IPS DF 4.7 (cell line): Measurements from ENCODE around the gene CCSER1.

Experiments
- DNase-seq: peaks from one replicate; pipeline ENCODE4 v3.0.0-alpha.2; 2013; ENCODE audit warnings: low spot score; ENCODE audit errors: extremely low read depth

CCSER1 gene

DNA sequence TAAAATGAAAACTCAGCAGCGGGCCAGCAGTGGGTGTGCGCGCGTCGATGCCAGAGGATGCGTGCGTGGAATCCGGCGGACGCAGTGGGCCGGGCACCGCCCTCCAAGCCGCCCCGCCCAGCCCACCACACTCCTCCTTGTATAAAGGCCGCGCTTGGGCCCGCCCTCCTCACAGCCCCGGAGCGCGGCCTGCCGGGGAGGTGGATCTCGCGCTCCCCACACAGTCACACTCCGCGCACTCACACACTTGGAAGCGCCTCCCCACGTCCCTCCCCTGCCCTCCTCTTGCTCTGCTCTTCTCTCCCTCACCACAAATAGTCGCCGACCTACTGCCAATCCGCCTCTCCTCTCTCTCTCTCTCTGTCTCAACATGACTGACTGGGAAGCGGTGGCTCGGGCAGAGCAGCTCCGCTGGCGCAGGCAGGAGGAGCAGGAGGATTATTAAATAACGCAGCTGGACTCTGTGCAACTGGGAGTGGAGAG, at the start of gene CCSER1:
TSS of gene CCSER1 (plus strand) at position 172 of the 483 bp plus-strand sequence.
- DNase-seq, result no peak

GRCh38 chr4:90078440-90078839, 48.8 kb upstream of the CCSER1 start:
- DNase-seq, result no peak

DNA sequence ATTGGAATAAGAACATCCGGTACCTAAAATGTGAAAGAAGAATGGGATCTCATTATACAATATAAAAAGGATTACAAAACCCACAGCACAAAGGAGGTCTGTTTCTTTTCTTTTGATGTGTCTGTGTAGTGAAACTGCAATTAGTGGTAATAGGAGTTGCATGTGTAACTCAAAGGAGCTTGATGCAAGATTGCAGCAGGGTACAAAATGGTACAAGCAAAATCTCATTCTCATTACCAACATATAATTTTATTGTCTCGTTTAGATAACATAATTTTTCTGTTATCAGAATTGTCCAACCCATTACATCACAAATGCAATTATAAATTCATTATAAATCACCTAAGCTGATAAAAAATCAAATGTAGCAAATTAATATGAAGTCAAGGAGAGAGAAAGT, 47.1 kb upstream of the CCSER1 start:
- no peak for DNase-seq

GRCh38 chr4:90081432-90082144, 45.6 kb upstream of the CCSER1 start:
- DNase-seq, result no peak

DNA sequence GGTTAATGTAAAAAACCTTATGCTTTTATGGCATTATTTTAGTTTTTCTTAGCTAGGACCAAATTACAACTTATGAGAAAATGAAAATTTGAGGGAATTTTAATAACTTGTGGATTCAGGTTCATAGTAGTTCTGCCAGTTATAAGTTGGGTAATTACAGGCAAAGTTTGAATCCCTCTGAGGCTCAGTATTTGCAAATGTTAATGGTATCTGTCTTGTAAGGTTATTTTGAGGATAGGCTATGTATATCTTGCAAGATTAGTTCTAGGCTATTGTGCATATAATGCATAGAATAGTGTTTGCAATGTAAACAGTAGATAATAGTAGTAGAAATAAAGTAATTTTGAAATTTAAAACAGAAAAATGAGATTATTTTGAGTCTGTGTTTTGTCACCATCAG, 44.7 kb upstream of the CCSER1 start:
- no peak for DNase-seq

DNA sequence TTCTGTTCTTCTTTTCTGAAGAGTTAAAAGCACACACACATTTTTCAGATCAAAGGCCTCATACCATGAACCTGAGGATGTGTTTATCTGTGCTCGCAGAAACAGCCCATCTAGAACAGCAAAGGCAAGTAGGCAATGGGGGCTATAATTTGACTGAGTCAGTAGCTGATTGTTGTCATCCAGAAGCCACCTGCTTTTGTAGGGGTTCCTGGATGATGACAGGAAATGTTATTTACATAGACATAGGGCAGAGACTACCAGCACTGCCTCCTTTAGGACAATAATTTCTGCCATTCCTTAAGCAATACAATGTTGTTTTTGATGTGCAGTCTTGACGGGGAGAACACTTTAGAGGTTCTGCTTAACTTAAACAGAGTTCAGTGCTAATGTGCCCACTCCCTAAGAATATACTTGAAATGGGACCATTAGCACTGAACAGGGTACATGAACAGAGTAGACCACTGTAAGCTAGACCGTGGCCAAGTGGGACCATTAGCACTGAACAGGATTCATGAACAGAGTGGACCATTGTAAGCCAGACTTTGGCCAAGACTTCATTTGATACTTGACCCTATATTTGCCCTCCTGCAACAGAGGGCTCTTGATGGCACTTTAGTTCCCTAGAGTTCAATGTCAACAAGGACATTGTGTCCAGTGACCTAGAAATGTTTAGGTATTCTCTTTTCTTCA, 42.8 kb upstream of the CCSER1 start:
- no peak for DNase-seq

DNA sequence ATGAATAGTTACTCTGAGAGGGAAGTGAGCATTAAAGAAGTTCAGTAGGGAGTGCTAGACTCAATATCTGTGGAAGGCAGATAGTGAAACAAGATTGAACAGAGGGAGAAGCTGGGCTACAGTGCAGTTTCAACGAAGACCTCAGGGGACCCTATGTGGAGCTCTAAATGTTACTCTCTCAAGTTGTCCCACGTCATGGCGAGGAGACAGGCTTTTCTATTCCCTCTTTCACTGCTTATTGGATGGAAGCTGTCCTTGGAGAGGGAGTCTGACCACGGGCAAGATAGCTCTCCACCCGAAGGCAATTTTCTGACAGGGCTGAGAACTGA, 42.3 kb upstream of the CCSER1 start:
- DNase-seq, result no peak

- no peak for DNase-seq
Observed at GRCh38 chr4:90093526-90093925, 33.7 kb upstream of the CCSER1 start.

GRCh38 chr4:90095000-90095399, 32.2 kb upstream of the CCSER1 start:
- DNase-seq, result no peak

GRCh38 chr4:90099812-90100211, 27.4 kb upstream of the CCSER1 start:
- DNase-seq, result no peak

DNA sequence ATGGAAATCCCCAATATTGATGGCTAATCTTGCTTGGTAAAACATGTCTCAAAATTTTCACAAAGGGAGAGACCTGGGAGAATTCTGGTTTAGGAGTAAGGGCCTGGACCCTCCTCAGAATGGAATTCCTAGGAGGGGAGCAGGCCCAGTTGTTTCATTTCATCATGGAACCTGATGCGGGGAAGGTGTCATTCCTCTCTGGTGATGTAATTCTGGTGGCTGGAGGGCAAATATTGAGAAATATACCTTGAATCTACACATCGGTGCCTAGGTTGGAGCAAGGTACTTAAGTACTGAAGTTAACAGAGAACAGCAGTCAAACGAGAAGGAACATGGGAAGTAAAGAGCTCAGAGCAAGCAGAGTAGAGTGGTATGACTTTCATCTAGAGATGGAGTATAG, 23.2 kb upstream of the CCSER1 start:
- DNase-seq, result no peak

GRCh38 chr4:90105274-90105673, 21.9 kb upstream of the CCSER1 start:
- no peak for DNase-seq

DNA sequence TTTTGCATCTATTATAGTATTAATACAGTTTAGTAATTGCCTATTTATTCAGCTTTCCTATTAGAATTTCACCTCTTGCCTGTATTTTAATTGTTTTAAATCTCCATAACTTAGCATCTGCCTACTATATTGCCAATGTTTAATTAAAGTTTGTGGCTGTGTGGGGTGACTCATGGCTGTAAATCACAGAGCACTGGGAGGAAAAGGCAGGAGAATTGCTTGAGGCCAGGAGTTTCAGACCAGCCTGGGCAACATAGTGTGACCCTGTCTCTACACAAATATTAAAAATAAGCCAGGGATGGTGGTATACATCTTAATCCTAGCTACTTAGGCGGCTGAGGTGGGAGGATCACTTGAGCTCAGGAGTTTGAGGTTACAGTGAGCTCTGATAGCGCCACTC, 14.5 kb upstream of the CCSER1 start:
- no peak for DNase-seq

GRCh38 chr4:90113881-90114457, 13.2 kb upstream of the CCSER1 start:
- DNase-seq, result no peak

DNA sequence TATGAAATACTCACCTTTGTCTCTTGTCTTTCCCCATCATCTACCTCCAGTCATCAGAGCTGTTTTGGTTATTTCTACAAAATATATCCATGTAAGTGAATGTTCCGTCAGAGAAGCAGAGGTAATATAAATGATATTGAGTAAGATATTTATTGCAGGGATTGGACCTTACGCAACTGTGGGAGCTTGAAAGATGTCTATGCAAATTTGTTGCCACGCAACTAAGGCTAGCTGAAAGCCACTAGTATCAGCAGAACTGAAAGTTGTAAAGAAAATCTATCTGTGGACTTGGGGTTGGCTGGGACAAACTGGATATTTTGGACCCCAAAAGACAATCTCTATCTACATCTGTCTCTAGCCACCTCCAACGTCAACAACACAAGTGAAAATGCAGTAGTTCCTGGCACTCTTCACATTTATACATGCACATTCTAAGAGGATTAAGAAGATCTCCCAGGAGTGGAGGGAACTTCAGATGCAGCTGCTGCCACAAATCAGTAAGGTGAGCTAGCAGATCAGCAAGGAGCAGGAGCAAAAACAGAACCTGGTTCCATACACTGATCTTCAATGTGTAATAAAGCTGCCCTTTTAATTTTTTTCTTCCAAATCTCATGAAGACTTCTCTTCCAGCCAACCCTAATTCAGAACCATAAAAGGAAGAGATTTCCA, 8.5 kb upstream of the CCSER1 start:
- no peak for DNase-seq

DNA sequence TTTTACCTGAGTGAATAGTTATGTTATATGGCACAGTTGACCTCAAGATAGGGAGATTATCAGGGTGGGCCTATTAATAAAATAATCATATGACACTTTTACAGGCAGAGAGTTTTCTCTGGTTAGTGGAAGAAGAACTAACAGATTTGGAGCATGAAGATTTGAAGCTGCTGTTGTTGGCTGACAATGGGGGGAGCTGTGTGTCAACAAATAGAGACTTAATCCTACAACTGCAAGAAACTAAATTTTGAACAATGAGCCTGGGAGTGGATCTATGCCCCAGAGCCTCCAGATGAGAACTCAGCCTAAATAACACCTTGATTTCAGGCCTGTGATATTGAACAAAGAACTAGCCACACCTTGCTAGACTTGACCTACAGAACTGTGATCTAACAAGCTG, 7.2 kb upstream of the CCSER1 start:
- no peak for DNase-seq

DNA sequence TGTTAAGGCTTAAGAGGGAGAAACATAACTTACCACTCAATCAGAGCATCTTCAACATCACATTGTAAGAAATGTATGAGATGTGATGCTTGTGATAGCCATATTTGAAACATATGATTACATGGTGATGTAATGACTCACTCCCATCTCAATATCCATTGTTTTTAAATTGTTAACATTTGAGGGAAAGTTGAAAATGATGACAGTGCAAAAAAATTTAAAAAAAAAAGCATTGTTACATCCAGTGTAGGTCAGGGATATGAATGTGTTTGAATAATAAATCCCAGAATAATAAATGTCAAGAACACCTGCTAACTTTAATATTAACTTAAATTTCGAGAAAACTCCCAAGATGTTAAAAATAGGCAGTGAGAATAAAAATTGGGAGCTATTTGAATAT, 6.4 kb upstream of the CCSER1 start:
- DNase-seq, result no peak

DNA sequence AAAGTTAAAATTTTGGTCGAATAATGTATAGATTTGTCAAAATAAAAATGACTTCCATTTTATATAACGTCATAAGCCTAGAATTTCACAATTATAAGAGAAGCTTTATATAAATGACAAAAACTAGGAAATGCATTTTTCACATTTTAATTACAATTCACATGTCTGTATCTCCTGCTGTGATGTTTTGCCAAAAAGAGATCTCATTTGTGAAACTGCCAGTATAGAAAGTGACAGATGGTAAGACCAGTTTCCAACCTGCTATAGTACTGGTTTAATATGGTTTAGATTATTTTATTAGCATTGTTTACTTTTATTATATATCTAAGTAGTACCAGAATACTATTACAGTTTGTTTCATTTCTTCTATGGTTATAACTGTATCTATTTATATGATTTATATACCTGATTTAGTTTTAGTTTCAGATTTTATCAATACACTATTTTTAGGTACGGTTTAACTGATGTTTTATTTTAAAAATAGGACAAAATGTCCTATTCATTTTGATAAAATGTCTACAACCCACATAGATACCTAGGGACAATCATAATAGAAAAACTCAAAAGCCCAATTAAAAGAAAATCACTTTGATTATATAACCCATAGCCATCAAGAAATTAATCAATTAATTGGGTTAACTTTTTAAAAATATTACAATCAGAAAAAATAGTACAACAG, 5.4 kb upstream of the CCSER1 start:
- no peak for DNase-seq

DNA sequence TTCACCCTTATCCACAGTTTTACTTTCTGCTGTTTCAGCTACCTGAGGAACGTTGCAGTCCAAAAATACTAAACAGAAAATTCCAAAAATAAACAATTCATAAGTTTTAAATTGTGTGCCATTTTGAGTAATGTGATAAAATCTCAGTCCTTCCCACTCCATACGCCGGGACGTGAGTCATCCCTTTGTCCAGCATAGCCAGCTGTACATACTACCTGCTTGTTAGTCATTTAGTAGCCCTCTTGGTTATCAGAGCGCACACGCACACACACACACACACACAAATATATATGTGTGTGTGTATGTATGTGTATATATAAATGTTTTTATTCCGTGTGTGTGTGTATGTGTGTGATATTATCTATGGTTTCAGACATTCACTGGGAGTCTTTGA, 4.8 kb upstream of the CCSER1 start:
- no peak for DNase-seq

DNA sequence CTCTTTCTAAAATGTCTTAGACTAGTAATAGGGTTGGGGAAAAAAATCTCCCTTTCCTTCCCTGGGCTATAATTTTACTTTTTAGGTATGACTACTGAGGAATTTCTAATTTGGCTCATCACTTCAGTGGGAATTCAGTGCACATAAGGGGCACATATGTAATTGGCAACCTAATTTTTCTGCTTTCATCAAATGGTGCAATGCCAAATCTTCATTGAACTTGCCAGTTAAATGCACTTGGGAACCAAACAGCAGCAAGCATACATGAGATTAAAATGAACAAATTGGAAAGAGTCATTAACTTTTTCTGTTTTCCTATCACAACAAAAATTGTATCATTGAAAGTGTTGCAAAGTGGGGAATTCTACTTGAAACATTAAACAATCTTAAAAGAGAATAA, 2.9 kb upstream of the CCSER1 start:
- DNase-seq, result no peak

GRCh38 chr4:90126805-90127204, 389 bp upstream of the CCSER1 start:
- no peak for DNase-seq
